ENCODE results near the gene FAM210A.

The FAM210A gene

GRCh38 chr18:13620818-13621445 is 105.4 kb downstream of the FAM210A start:
- DNase-seq = no peak

- no peak for DNase-seq
Measured at GRCh38 chr18:13620206-13620672, 106.1 kb downstream of the FAM210A start.

GRCh38 chr18:13619505-13620205 is 106.7 kb downstream of the FAM210A start:
- no peak for DNase-seq

GRCh38 chr18:13618760-13619438 is 107.5 kb downstream of the FAM210A start:
- DNase-seq = no peak

- DNase-seq = no peak
Measured at GRCh38 chr18:13617826-13618515, 108.4 kb downstream of the FAM210A start.

GRCh38 chr18:13616525-13617035 is 109.8 kb downstream of the FAM210A start:
- DNase-seq = no peak

- no peak for DNase-seq
Measured at GRCh38 chr18:13616041-13616440, 110.3 kb downstream of the FAM210A start.

GRCh38 chr18:13615432-13615861 is 110.9 kb downstream of the FAM210A start:
- peak; percentile 31 for DNase-seq

GRCh38 chr18:13614641-13615288 is 111.6 kb downstream of the FAM210A start:
- DNase-seq = peak; percentile 56

GRCh38 chr18:13613591-13614501 is 112.5 kb downstream of the FAM210A start:
- DNase-seq = no peak
